ENCODE results near the gene LHB. TPM values are rescaled to one million over a fixed set of nuclear protein-coding genes. Genes with fewer than 3 reads are reported as not detected.
"Not testable (repeated sequence)": the region's sequence is repeated elsewhere in the genome, so short reads cannot be mapped to it uniquely, and the experiment has no call there.

The LHB gene
- total RNA-seq, 1 experiment from 2014 or later: not detected

DNA sequence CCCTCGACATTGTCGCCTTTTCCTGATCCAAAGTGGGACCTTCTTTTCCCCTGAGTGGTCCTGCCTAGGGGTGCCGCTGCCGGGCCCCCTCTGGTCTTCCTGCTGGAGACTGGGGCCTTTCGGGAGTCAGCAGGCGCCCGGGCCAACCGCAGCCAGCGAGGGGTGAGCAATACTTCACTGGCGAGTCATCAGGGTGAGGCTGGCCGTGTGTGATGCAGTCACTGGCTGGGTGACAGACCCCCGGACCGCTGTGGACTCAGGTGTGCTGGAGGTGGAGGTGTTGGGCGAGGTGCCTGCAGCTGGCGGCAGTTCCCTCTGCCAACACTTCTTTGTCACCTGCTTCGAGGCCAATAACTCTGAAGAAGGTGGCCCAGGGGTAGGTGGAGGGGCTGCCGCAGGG is 25.3 kb upstream of the LHB start:
- Histone ChIP-seq H3K4me1 (ENCODE audit: insufficient read depth, low read length) (no peaks in the 10 kb centered on the region), H3K27ac (ENCODE audit: insufficient read length, low read depth, low read length) (no peak overlapping the region), H3K14ac (ENCODE audit: insufficient read depth, low read length) (no peak overlapping the region), H3K23ac (ENCODE audit: insufficient read length, low read depth, low read length) (no peak overlapping the region), H2AK5ac (ENCODE audit: insufficient read length, low read length) (no peak overlapping the region), H2BK12ac (ENCODE audit: insufficient read length, low read depth, low read length) (no peak overlapping the region), H2BK20ac (ENCODE audit: low read depth, low read length, poor library complexity, severe bottlenecking) (no peak overlapping the region), H3K9ac (ENCODE audit: extremely low read depth, insufficient read length, low read length) (no peak overlapping the region), H2AFZ (ENCODE audit: low read length) (no peak overlapping the region), H4K91ac (ENCODE audit: insufficient read length, low read depth, low read length) (no peak overlapping the region), H3T11ph (ENCODE audit: low read length) (no peak overlapping the region), H3K4ac (ENCODE audit: low read depth, low read length) (no peak overlapping the region), H2BK5ac (ENCODE audit: insufficient read length, low read length) (no peak overlapping the region), H3K79me2 (ENCODE audit: insufficient read depth, low read length) (no peaks in the 10 kb centered on the region), H4K20me1 (ENCODE audit: control insufficient read depth, insufficient read depth, insufficient read length) (no peaks in the 10 kb centered on the region), H3K18ac (ENCODE audit: insufficient read length, low read depth, low read length) (no peak overlapping the region), H4K8ac (replicated peaks; ENCODE audit: insufficient read length, low read depth, low read length) (no peak overlapping the region), H2BK120ac (ENCODE audit: low read depth, low read length, poor library complexity, severe bottlenecking) (no peak overlapping the region), H2BK15ac (ENCODE audit: low read depth, low read length) (no peak overlapping the region), H4K5ac (ENCODE audit: insufficient read length, low read depth, low read length) (no peak overlapping the region), H3K27me3 (ENCODE audit: insufficient read depth, low read length) (no peaks in the 10 kb centered on the region), H3K56ac (ENCODE audit: insufficient read length, low read depth, low read length) (no peak overlapping the region), H3K4me2 (ENCODE audit: insufficient read depth, insufficient read length, low read length) (no peak overlapping the region), H3K79me1 (ENCODE audit: insufficient read depth, low read depth, low read length, poor library complexity, severe bottlenecking) (no peaks in the 10 kb centered on the region), H3K9me3 (ENCODE audit: control insufficient read depth, low read depth, low read length) (no peaks in the 10 kb centered on the region), H3K23me2 (ENCODE audit: insufficient read length, low read depth, low read length, poor library complexity, severe bottlenecking) (no peaks in the 10 kb centered on the region)
- Mint-ChIP-seq H3K27ac (no peak overlapping the region; a peak in 1 of 7 replicates), H3K9me3 (no peaks in the 10 kb centered on the region), H3K27me3 (ENCODE audit: low read depth) (peaks cover 25% of the 10 kb centered on the region), H3K4me3 (no peak overlapping the region), H3K4me1 (peaks cover 6 to 9% of the 10 kb centered on the region in 2 experiments), H3K36me3 (ENCODE audit: insufficient read depth in 1 of 3, low read depth in 3 of 3) (no peaks in the 10 kb centered on the region)
- TF ChIP-seq, protein P1, sequence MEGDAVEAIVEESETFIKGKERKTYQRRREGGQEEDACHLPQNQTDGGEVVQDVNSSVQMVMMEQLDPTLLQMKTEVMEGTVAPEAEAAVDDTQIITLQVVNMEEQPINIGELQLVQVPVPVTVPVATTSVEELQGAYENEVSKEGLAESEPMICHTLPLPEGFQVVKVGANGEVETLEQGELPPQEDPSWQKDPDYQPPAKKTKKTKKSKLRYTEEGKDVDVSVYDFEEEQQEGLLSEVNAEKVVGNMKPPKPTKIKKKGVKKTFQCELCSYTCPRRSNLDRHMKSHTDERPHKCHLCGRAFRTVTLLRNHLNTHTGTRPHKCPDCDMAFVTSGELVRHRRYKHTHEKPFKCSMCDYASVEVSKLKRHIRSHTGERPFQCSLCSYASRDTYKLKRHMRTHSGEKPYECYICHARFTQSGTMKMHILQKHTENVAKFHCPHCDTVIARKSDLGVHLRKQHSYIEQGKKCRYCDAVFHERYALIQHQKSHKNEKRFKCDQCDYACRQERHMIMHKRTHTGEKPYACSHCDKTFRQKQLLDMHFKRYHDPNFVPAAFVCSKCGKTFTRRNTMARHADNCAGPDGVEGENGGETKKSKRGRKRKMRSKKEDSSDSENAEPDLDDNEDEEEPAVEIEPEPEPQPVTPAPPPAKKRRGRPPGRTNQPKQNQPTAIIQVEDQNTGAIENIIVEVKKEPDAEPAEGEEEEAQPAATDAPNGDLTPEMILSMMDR (conservative IDR thresholded peaks at IDR 0.05): no peak
- WGBS (ENCODE audit: extremely low coverage, insufficient read length, low lambda C conversion rate): no CpG with 5 or more reads among the region's 17 CpGs
- no peak for DNase-seq

DNA sequence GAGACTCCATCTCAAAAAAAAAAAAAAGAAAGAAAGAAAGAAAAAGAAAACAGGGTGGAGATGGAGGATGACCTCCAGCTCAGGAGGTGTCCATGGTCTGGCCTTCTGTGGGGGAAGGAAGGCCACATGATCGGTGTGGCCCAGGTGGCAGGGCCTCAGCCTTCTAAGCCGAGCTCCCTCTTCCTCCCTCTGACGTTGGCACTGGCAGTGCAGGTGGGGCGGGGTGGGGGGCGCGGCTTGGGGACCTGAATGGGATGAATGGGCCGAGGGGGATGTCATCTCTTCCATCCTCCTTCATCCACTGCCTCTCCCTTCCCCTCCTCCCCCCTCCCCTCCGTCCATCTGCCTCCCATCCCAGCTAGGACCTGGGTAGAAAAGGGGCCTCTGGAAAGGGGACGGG is 22.8 kb upstream of the LHB start:
- not testable (repeated sequence) for H2AFZ ChIP-seq (ENCODE audit: low read length); H3K9me3 Mint-ChIP-seq; H3K27ac Mint-ChIP-seq; H3K27ac ChIP-seq (ENCODE audit: insufficient read length, low read depth, low read length); H3K56ac ChIP-seq (ENCODE audit: insufficient read length, low read depth, low read length); H3K4me2 ChIP-seq (ENCODE audit: insufficient read depth, insufficient read length, low read length); H2BK120ac ChIP-seq (ENCODE audit: low read depth, low read length, poor library complexity, severe bottlenecking); H2BK5ac ChIP-seq (ENCODE audit: insufficient read length, low read length); H3K27me3 ChIP-seq (ENCODE audit: insufficient read depth, low read length); H2BK12ac ChIP-seq (ENCODE audit: insufficient read length, low read depth, low read length); H3T11ph ChIP-seq (ENCODE audit: low read length); H4K20me1 ChIP-seq (ENCODE audit: control insufficient read depth, insufficient read depth, insufficient read length); H2AK5ac ChIP-seq (ENCODE audit: insufficient read length, low read length); H3K79me1 ChIP-seq (ENCODE audit: insufficient read depth, low read depth, low read length, poor library complexity, severe bottlenecking); H3K4ac ChIP-seq (ENCODE audit: low read depth, low read length); H3K23ac ChIP-seq (ENCODE audit: insufficient read length, low read depth, low read length); H4K5ac ChIP-seq (ENCODE audit: insufficient read length, low read depth, low read length); H3K18ac ChIP-seq (ENCODE audit: insufficient read length, low read depth, low read length); H2BK15ac ChIP-seq (ENCODE audit: low read depth, low read length); H3K14ac ChIP-seq (ENCODE audit: insufficient read depth, low read length); H3K4me1 ChIP-seq (ENCODE audit: insufficient read depth, low read length); H3K4me3 Mint-ChIP-seq; H3K4me1 Mint-ChIP-seq; H3K9me3 ChIP-seq (ENCODE audit: control insufficient read depth, low read depth, low read length); H2BK20ac ChIP-seq (ENCODE audit: low read depth, low read length, poor library complexity, severe bottlenecking); H3K36me3 Mint-ChIP-seq (ENCODE audit: insufficient read depth in 1 of 3, low read depth in 3 of 3); DNase-seq; H3K23me2 ChIP-seq (ENCODE audit: insufficient read length, low read depth, low read length, poor library complexity, severe bottlenecking); H3K79me2 ChIP-seq (ENCODE audit: insufficient read depth, low read length); H4K91ac ChIP-seq (ENCODE audit: insufficient read length, low read depth, low read length); H4K8ac ChIP-seq (replicated peaks; ENCODE audit: insufficient read length, low read depth, low read length); H3K9ac ChIP-seq (ENCODE audit: extremely low read depth, insufficient read length, low read length)
- peaks cover 24% of the 10 kb centered on the region for H3K27me3 Mint-ChIP-seq (ENCODE audit: low read depth)
- no CpG with 5 or more reads among the region's 9 CpGs for WGBS (ENCODE audit: extremely low coverage, insufficient read length, low lambda C conversion rate)
